Measurements from ENCODE around the gene ARL17B.
"Not testable (repeated sequence)": the region's sequence is repeated elsewhere in the genome, so short reads cannot be mapped to it uniquely, and the experiment has no call there.

GRCh38 chr17:46399993-46400392 lies 38.4 kb upstream of the ARL17B start:
- not testable (repeated sequence) for TF ChIP-seq CTCF (conservative IDR thresholded peaks at IDR 0.05; ENCODE audit: low read depth, low read length); EZH2 (IDR thresholded peaks at IDR 0.05; ENCODE audit: borderline replicate concordance, low read depth, low read length, poor library complexity, severe bottlenecking)

Data from A673 (cell line).